ENCODE data around the gene HERC2.

The HERC2 gene

GRCh38 chr15:28093752-28094535, 228.0 kb downstream of the HERC2 start:
- DNase-seq = no peak

- DNase-seq = no peak
These were observed 230.7 kb downstream of the HERC2 start for GRCh38 chr15:28091313-28091712.

GRCh38 chr15:28086175-28086703, 235.7 kb downstream of the HERC2 start:
- DNase-seq = no peak

- DNase-seq = no peak
These were observed 236.3 kb downstream of the HERC2 start for GRCh38 chr15:28085489-28086174.

GRCh38 chr15:28084547-28084946, 237.4 kb downstream of the HERC2 start:
- DNase-seq = no peak

- no peak for DNase-seq
These were observed 238.9 kb downstream of the HERC2 start for GRCh38 chr15:28082891-28083684.

GRCh38 chr15:28081594-28081993, 240.4 kb downstream of the HERC2 start:
- no peak for DNase-seq

- DNase-seq = no peak
These were observed 241.6 kb downstream of the HERC2 start for GRCh38 chr15:28080386-28080785.

GRCh38 chr15:28079313-28079969, 242.5 kb downstream of the HERC2 start:
- DNase-seq = no peak

GRCh38 chr15:28078191-28078719, 243.7 kb downstream of the HERC2 start:
- DNase-seq = no peak

- no peak for DNase-seq
These were observed 246.4 kb downstream of the HERC2 start for GRCh38 chr15:28075573-28075972.

GRCh38 chr15:28068930-28069329, 253.0 kb downstream of the HERC2 start:
- DNase-seq = no peak

- no peak for DNase-seq
These were observed 255.7 kb downstream of the HERC2 start for GRCh38 chr15:28066231-28066630.
